H1 (cell line): ENCODE results near the gene MAPKAPK2. TPM values are rescaled to one million over a fixed set of nuclear protein-coding genes. Genes with fewer than 3 reads are reported as not detected.

Source experiments
- KDM5A ChIP-seq: fragments of 200-600 bp; IDR thresholded peaks from 2 replicates; pipeline ENCODE4 v1.7.1; 2012; ENCODE audit warnings: mild to moderate bottlenecking, low read length, inconsistent platforms, mixed read lengths
- POU5F1 ChIP-seq: IDR thresholded peaks from 2 replicates; pipeline ENCODE4 v1.6.1; 2011; ENCODE audit warnings: low read depth, mild to moderate bottlenecking, low read length, moderate library complexity
- RFX5 ChIP-seq: IDR thresholded peaks from 2 replicates; pipeline ENCODE4 v1.6.1; 2011; ENCODE audit warnings: low read depth, low read length, improper control_type of control experiment, borderline replicate concordance
- SP4 ChIP-seq: IDR thresholded peaks from 2 replicates; pipeline ENCODE4 v1.6.1; 2012; ENCODE audit warnings: low read length, inconsistent platforms
- SUZ12 ChIP-seq: fragments of 200-600 bp; sonication (generic); IDR thresholded peaks from 2 replicates; pipeline ENCODE4 v1.6.1; 2012; ENCODE audit warnings: mild to moderate bottlenecking, inconsistent platforms, low read length, moderate library complexity, mixed read lengths
- TAF7 ChIP-seq: optimal IDR thresholded peaks from 2 replicates; pipeline ENCODE3; 2011; ENCODE audit warnings: low read depth, mild to moderate bottlenecking, inconsistent platforms, low read length, moderate library complexity, borderline replicate concordance
- TEAD4 ChIP-seq: IDR thresholded peaks from 2 replicates; pipeline ENCODE4 v1.6.1; 2012; ENCODE audit warnings: low read depth, low read length, inconsistent platforms, mixed read lengths
- polyA plus RNA-seq, 7 experiments: library from polyadenylated mRNA; depleted of rRNA in 3 of 7; stranded (reverse) in 5 of 7; unstranded in 2 of 7; fragments of >200 nt in 5 of 7; fragments of 200-250 nt in 2 of 7; gene quantifications; 1 replicate in 5 of 7; 2 replicates in 1 of 7; 4 replicates in 1 of 7; pipeline versions ENCODE4 v1.2.1 to v1.2.3, GENCODE V29; 2011 to 2013; ENCODE audit warnings: missing spikeins in 2 of 7, mixed read lengths in 2 of 7
- total RNA-seq: library from RNA; stranded (reverse); fragmentation: NEBNext Ultra II Directional; extraction: Animal tissue kit (Norgen Biotek cat#: 25700); gene quantifications from 2 replicates; pipeline ENCODE4 v1.2.1, GENCODE V29; 2021
- TF ChIP-seq, protein P1 (sequence below): fragments of 300-600 bp; sonication (generic); IDR thresholded peaks from 2 replicates; pipeline ENCODE4 v1.7.1; 2012; ENCODE audit warnings: low read length, moderate library complexity, mild to moderate bottlenecking, inconsistent platforms; ENCODE audit not compliant: insufficient replicate concordance
- TF ChIP-seq, protein P2 (sequence below): IDR thresholded peaks from 2 replicates; pipeline ENCODE4 v1.6.1; 2012; ENCODE audit warnings: inconsistent platforms

Gene MAPKAPK2
- total and polyA plus RNA-seq, 2 of the 8 experiments (the other 6 are each of a cell fraction or from before 2014, with no cell fraction given), result 27.5 to 44.9 TPM

DNA sequence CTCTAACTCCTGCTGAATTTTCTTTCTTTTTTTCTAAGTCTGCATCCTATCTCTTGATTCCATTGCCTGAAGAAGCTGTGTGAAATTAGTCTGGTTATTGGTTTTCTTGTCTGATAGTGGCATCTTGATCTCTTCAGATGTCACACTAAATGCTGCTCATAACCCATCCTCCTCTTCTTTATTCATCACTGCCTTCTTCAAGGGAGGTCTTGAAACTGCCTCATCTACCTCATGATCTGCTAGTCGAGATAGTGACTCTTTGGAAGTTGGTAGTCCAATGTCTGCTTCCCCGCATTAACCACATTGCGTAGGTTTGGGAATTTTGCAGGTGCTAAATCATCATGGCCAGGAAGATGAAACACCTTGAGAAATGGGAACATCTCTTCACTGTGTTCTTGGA, 33.7 kb upstream of the MAPKAPK2 start (continued):
- TF ChIP-seq, protein P1, sequence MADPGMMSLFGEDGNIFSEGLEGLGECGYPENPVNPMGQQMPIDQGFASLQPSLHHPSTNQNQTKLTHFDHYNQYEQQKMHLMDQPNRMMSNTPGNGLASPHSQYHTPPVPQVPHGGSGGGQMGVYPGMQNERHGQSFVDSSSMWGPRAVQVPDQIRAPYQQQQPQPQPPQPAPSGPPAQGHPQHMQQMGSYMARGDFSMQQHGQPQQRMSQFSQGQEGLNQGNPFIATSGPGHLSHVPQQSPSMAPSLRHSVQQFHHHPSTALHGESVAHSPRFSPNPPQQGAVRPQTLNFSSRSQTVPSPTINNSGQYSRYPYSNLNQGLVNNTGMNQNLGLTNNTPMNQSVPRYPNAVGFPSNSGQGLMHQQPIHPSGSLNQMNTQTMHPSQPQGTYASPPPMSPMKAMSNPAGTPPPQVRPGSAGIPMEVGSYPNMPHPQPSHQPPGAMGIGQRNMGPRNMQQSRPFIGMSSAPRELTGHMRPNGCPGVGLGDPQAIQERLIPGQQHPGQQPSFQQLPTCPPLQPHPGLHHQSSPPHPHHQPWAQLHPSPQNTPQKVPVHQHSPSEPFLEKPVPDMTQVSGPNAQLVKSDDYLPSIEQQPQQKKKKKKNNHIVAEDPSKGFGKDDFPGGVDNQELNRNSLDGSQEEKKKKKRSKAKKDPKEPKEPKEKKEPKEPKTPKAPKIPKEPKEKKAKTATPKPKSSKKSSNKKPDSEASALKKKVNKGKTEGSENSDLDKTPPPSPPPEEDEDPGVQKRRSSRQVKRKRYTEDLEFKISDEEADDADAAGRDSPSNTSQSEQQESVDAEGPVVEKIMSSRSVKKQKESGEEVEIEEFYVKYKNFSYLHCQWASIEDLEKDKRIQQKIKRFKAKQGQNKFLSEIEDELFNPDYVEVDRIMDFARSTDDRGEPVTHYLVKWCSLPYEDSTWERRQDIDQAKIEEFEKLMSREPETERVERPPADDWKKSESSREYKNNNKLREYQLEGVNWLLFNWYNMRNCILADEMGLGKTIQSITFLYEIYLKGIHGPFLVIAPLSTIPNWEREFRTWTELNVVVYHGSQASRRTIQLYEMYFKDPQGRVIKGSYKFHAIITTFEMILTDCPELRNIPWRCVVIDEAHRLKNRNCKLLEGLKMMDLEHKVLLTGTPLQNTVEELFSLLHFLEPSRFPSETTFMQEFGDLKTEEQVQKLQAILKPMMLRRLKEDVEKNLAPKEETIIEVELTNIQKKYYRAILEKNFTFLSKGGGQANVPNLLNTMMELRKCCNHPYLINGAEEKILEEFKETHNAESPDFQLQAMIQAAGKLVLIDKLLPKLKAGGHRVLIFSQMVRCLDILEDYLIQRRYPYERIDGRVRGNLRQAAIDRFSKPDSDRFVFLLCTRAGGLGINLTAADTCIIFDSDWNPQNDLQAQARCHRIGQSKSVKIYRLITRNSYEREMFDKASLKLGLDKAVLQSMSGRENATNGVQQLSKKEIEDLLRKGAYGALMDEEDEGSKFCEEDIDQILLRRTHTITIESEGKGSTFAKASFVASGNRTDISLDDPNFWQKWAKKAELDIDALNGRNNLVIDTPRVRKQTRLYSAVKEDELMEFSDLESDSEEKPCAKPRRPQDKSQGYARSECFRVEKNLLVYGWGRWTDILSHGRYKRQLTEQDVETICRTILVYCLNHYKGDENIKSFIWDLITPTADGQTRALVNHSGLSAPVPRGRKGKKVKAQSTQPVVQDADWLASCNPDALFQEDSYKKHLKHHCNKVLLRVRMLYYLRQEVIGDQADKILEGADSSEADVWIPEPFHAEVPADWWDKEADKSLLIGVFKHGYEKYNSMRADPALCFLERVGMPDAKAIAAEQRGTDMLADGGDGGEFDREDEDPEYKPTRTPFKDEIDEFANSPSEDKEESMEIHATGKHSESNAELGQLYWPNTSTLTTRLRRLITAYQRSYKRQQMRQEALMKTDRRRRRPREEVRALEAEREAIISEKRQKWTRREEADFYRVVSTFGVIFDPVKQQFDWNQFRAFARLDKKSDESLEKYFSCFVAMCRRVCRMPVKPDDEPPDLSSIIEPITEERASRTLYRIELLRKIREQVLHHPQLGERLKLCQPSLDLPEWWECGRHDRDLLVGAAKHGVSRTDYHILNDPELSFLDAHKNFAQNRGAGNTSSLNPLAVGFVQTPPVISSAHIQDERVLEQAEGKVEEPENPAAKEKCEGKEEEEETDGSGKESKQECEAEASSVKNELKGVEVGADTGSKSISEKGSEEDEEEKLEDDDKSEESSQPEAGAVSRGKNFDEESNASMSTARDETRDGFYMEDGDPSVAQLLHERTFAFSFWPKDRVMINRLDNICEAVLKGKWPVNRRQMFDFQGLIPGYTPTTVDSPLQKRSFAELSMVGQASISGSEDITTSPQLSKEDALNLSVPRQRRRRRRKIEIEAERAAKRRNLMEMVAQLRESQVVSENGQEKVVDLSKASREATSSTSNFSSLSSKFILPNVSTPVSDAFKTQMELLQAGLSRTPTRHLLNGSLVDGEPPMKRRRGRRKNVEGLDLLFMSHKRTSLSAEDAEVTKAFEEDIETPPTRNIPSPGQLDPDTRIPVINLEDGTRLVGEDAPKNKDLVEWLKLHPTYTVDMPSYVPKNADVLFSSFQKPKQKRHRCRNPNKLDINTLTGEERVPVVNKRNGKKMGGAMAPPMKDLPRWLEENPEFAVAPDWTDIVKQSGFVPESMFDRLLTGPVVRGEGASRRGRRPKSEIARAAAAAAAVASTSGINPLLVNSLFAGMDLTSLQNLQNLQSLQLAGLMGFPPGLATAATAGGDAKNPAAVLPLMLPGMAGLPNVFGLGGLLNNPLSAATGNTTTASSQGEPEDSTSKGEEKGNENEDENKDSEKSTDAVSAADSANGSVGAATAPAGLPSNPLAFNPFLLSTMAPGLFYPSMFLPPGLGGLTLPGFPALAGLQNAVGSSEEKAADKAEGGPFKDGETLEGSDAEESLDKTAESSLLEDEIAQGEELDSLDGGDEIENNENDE, result no peak
- TF ChIP-seq SUZ12 (no peak), POU5F1 (no peak), RFX5 (no peak), KDM5A (no peak), SP4 (no peak), TEAD4 (no peak), TAF7 (no peak)
- TF ChIP-seq, protein P2, sequence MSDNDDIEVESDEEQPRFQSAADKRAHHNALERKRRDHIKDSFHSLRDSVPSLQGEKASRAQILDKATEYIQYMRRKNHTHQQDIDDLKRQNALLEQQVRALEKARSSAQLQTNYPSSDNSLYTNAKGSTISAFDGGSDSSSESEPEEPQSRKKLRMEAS, result no peak
- TF ChIP-seq, all 59 proteins: peak for 0
